Measurements from ENCODE around the gene CHST8.

CHST8 gene

DNA sequence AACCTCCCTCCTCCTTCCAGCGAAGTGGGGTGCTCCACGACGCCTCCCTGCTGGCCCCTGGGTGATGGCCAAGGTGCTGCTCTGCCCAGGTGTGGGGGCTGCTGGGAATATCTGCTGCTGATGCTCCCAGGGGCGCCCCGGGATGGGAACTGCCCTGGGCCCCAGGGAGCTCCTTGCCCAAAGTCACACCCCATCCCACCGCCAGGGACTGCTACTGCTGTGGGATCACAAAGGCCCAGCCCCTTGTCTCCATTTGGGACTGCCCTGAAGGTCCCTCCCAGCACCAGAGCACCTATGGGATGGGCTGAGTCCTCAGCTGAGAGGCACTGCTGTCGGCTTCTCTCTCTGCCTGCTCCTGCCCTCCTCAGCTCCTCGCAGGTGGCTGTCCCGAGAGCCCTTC, 19.0 kb downstream of the CHST8 start:
- TF ChIP-seq, protein P1, sequence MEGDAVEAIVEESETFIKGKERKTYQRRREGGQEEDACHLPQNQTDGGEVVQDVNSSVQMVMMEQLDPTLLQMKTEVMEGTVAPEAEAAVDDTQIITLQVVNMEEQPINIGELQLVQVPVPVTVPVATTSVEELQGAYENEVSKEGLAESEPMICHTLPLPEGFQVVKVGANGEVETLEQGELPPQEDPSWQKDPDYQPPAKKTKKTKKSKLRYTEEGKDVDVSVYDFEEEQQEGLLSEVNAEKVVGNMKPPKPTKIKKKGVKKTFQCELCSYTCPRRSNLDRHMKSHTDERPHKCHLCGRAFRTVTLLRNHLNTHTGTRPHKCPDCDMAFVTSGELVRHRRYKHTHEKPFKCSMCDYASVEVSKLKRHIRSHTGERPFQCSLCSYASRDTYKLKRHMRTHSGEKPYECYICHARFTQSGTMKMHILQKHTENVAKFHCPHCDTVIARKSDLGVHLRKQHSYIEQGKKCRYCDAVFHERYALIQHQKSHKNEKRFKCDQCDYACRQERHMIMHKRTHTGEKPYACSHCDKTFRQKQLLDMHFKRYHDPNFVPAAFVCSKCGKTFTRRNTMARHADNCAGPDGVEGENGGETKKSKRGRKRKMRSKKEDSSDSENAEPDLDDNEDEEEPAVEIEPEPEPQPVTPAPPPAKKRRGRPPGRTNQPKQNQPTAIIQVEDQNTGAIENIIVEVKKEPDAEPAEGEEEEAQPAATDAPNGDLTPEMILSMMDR (IDR thresholded peaks at IDR 0.05; ENCODE audit: borderline replicate concordance, control extremely low read depth, extremely low read depth, insufficient read depth, missing control alignments): no peak
- in situ Hi-C loops (cut with MboI; ENCODE audit: low sequenced_read_pairs, unreplicated experiment): no loop called here
- no peak for DNase-seq (ENCODE audit: low spot score)

GRCh38 chr19:33641261-33641660, 19.5 kb downstream of the CHST8 start:
- TF ChIP-seq, protein P1 (IDR thresholded peaks at IDR 0.05; ENCODE audit: borderline replicate concordance, control extremely low read depth, extremely low read depth, insufficient read depth, missing control alignments): no peak
- DNase-seq (ENCODE audit: low spot score): no peak
- in situ Hi-C loops (cut with MboI; ENCODE audit: low sequenced_read_pairs, unreplicated experiment): no loop called here

DNA sequence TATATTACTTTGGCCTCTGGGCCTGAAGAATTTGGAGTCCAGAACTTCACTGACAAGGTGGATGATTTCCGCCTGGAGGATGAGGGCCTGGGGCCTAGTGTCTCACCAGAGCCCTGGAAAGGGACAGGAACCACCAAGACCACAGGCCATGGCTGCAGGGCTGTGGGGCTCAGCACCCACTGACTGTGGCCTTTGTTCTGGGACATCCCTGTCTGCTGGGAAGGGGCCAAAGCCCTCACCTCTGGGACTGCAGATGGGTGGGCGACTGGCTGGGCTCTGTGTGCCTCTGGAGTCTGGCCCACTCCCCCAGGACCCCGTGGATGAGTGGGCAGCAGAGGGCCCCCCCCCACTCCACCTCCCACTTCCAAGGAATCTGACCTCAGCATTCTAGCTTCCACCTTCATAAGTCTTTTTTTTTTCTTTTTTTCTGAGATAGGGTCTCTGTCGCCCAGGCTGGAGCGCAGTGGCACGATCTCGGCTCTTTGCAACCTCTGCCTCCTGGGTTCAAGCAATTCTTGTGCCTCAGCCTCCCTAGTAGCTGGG, 20.3 kb downstream of the CHST8 start:
- in situ Hi-C loops (cut with MboI; ENCODE audit: low sequenced_read_pairs, unreplicated experiment): no loop called here

DNA sequence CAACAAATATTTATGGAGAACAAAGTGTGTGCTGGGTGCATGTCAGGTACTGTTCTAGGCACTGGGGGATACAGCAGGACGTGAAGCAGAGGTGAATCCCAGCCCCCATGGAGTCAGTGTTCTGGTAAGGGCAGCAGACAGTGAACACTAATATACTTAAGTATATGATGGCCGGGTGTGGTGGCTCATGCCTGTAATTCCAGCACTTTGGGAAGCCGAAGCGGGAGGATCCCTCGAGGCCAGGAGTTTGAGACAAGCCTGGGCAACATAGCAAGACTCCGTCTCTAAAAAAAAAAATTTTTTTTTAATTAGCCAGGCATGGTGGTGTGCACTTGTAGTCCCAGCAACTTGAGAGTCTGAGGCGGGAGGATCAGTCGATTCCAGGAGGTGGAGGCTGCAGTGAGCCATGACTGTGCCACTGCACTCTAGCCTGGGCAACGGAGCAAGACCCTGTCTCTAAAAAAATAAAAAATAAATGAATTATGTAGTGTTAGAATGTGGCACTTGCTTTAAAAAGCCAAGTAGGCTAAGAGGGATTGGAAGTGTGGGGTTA, 22.6 kb downstream of the CHST8 start:
- in situ Hi-C loops (cut with MboI; ENCODE audit: low sequenced_read_pairs, unreplicated experiment): no loop called here
- TF ChIP-seq, protein P1 (IDR thresholded peaks at IDR 0.05; ENCODE audit: borderline replicate concordance, control extremely low read depth, extremely low read depth, insufficient read depth, missing control alignments): no peak
- no peak for DNase-seq (ENCODE audit: low spot score)

More for the DNA sequence above, 20.3 kb downstream of the CHST8 start:
- TF ChIP-seq, protein P1 (IDR thresholded peaks at IDR 0.05; ENCODE audit: borderline replicate concordance, control extremely low read depth, extremely low read depth, insufficient read depth, missing control alignments): no peak
- DNase-seq (ENCODE audit: low spot score): no peak

GRCh38 chr19:33646306-33646705, 24.6 kb downstream of the CHST8 start:
- in situ Hi-C loops (cut with MboI; ENCODE audit: low sequenced_read_pairs, unreplicated experiment): no loop called here
- TF ChIP-seq, protein P1 (IDR thresholded peaks at IDR 0.05; ENCODE audit: borderline replicate concordance, control extremely low read depth, extremely low read depth, insufficient read depth, missing control alignments): no peak
- no peak for DNase-seq (ENCODE audit: low spot score)

DNA sequence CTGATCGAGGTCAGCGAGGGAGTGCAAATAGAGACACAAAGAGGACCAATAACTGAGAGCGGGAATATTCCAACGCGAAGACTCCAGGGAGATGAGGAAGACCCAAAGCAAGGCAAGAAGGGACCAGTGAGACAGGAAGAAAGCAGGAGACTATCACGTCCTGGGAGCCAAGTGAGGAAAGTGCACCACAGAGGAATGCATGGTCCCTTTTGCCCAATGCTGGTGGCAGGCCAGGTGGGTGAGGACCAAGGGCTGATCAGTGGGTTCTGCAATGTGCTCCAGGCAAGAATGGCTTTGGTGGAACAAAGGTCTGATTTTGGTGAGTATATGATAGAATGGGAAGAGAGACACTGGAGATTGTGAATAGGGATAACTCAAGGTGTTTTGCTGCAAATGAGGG, 25.4 kb downstream of the CHST8 start:
- TF ChIP-seq, protein P1 (IDR thresholded peaks at IDR 0.05; ENCODE audit: borderline replicate concordance, control extremely low read depth, extremely low read depth, insufficient read depth, missing control alignments): no peak
- in situ Hi-C loops (cut with MboI; ENCODE audit: low sequenced_read_pairs, unreplicated experiment): no loop called here
- DNase-seq (ENCODE audit: low spot score): no peak

Data from GM13976 (cell line).